ENCODE results near the gene OR6C75. TPM values are rescaled to one million over a fixed set of nuclear protein-coding genes. Genes with fewer than 3 reads are reported as not detected.
"Not testable (repeated sequence)": the region's sequence is repeated elsewhere in the genome, so short reads cannot be mapped to it uniquely, and the experiment has no call there.

Gene OR6C75
- total RNA-seq, result not detected

- ChIA-PET POLR2A (no interaction called here), CTCF (no interaction called here)
These were observed at the start of gene OR6C75 for GRCh38 chr12:55362675-55363074. TSS of gene OR6C75 (plus strand) at chr12:55362975. CDS start at chr12:55365111, 2,136 bp downstream.

DNA sequence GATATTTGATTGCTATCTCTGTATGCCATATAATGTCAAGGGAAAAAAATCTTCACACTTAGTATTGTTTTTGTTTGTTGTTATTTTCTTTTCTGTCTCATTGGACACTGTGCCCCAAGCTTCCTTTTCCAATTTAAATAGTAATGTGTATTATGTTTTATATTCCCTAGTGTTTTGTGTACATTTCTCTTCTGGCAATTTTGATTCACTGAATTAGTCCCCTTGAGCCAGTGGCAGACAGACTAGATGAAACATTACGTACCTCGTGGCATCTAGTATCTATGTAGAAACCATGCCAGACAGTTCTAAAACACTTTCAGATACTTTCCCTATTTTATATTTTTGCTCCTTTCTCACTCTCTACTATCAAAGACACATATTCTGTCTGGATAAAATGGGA, 48.7 kb upstream of the OR6C75 start, which contains the start of gene OR6C1:
OR6C1 (plus strand) TSS at position 301 of the 400 bp plus-strand sequence. CDS start 6,257 bp downstream, outside the sequence.
- ChIA-PET POLR2A (no interaction called here), CTCF (no interaction called here)

- CTCF ChIA-PET, result no interaction called here
These were observed 42.6 kb upstream of the OR6C75 start for GRCh38 chr12:55320201-55320600.

DNA sequence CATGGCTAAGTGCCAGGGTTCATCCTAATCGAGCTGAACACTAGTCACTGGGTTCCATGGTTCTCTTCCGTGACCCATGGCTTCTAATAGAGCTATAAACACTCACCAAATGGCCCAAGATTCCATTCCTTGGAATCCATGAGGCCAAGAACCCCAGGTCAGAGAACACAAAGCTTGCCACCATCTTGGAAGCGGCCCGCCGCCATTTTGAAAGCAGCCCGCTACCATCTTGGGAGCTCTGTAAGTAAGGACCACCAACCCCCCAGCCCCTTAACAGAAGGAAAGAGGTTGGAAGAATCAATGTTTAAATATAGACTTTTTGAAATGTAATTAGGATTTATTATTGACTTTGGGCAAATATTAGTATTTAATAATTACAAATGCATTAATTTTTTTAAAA, 37.0 kb upstream of the OR6C75 start:
- CTCF ChIA-PET, result not testable (repeated sequence)

More at GRCh38 chr12:55320201-55320600, 42.6 kb upstream of the OR6C75 start:
- POLR2A ChIA-PET, result no interaction called here

DNA sequence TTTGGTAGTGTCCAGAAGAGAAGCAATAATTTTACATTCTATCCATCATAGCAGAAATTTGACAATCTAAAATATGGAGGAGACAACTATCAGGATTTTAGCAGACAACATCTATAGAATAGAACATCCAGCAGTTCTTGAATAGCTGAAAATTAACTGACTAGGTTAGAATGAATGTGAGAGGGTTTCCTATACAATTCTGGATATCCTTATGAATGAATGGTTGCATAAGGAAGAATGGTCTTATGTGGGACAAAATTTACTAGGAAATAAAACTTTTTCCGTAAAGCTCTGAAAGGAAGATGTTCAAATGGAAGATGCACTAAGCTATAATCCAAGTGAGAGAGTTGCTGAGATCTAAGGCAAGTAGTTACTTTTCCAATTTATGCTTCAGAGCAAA, 32.3 kb upstream of the OR6C75 start, which contains the start of gene OR6C3:
OR6C3 (plus strand) TSS at position 301 of the 400 bp plus-strand sequence. CDS start 955 bp downstream, outside the sequence.
- CTCF ChIA-PET, result no interaction called here
- POLR2A ChIA-PET, result no interaction called here

More for the DNA sequence above, 37.0 kb upstream of the OR6C75 start:
- POLR2A ChIA-PET, result not testable (repeated sequence)

DNA sequence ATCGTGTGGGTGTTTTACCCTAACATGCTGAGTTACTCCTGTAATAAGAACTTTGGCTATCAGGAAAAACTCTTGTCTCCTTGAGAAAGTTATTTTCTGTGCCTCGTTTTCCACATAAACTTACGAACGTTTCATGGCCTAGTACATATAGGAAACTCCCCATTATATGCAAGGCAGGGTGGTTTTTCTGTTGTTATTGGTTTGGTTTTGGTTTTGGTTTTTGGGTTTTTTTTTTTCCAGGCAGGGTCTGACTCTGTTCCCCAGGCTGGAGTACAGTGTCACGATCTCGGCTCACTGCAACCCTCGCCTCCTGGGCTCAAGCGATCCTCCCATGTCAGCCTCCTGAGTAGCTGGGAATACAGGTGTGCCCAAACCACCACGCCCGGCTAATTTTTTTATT, 26.8 kb upstream of the OR6C75 start:
- ChIA-PET POLR2A (no interaction called here), CTCF (no interaction called here)

- POLR2A ChIA-PET, CTCF ChIA-PET: not testable (repeated sequence)
These were observed 7.4 kb upstream of the OR6C75 start for GRCh38 chr12:55355338-55355737.

GRCh38 chr12:55365086-55365485, 2.3 kb downstream of the OR6C75 start:
- ChIA-PET CTCF (no interaction called here), POLR2A (no interaction called here)

- ChIA-PET CTCF (no interaction called here), POLR2A (no interaction called here)
These were observed 9.7 kb downstream of the OR6C75 start for GRCh38 chr12:55372521-55372920.

DNA sequence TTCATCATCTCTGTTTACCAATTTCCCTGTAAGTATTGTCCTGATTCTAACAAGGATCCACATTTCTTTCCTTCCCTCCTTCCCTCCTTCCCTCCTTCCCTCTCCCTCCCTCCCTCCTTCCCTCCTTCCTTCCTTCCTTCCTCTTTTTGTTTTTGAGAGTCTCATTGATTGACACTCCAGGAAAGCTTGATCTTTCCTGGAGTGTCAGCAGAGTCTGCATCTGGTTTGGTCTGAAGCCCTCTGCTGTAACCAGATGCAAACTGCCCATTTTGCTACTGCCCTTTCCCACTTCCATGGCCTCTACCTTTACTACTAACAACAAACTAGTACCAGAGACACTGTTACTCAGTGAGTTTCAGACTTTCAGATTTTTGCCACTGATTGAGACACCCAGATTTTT, 23.1 kb downstream of the OR6C75 start:
- POLR2A ChIA-PET, result no interaction called here
- CTCF ChIA-PET, result no interaction called here

DNA sequence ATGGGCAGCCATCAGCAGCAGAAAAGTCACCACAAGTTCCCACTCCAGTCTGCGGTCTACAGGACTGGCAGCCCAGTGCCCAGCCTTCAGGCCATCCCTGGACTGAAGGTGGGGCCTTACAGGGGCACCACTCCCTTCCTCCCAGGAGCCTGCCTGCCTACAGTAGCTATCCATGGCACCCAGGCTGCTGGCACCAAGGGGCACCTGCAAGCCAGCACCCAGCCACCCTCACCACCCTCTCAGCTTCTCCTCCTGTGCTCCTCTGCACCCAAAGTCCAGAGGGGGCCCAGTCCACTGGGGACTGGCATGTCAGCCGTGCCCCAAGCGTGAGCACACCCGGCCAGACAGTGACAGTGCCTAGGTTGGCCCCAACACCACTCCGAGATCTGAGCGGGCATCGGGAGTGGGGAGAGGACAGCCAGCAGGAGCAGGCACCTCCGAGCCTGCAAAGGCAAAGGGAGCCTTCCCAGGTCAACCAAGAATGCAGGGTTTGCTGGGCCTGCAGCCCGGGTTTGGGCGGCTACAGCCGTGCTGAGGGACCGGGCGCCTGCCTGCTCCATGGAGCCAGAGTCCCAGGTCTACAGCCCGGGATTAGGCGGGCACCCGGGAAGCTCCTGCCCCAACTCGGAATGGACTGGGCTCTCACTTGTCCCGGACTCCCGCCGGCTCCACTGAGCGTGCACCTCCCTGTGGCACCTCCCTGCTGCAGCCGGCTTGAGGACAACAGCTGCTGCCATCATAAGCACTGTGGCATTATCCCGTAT, 29.4 kb downstream of the OR6C75 start:
- ChIA-PET CTCF (no interaction called here), POLR2A (no interaction called here)

GRCh38 chr12:55396326-55396725, 33.6 kb downstream of the OR6C75 start:
- ChIA-PET POLR2A (no interaction called here), CTCF (no interaction called here)

DNA sequence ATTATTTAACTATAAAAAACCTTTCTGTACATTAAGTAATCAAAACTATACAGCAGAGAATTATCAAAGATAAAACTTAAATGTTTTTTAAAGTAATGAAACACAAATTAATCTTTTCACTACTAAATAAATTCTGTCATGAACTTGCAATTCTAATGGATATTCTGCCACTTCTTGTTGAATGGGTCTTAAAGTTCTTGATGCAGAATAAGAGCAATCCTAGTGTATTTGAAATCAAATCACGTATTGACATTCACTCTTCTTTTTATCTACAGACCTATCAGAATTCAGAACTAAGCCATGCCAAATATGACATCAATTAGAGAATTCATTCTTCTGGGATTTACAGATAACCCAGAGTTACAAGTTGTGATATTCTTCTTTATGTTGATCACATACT, 37.5 kb downstream of the OR6C75 start, which contains the start of gene OR6C65:
OR6C65 (plus strand) TSS at position 301 of the 400 bp plus-strand sequence; CDS start at position 301, 0 bp downstream.
- POLR2A ChIA-PET, result no interaction called here
- CTCF ChIA-PET, result no interaction called here

- ChIA-PET POLR2A (no interaction called here), CTCF (no interaction called here)
These were observed 45.1 kb downstream of the OR6C75 start for GRCh38 chr12:55407866-55408265.

- CTCF ChIA-PET, POLR2A ChIA-PET: not testable (repeated sequence)
These were observed 46.4 kb downstream of the OR6C75 start for GRCh38 chr12:55409133-55409532.

DNA sequence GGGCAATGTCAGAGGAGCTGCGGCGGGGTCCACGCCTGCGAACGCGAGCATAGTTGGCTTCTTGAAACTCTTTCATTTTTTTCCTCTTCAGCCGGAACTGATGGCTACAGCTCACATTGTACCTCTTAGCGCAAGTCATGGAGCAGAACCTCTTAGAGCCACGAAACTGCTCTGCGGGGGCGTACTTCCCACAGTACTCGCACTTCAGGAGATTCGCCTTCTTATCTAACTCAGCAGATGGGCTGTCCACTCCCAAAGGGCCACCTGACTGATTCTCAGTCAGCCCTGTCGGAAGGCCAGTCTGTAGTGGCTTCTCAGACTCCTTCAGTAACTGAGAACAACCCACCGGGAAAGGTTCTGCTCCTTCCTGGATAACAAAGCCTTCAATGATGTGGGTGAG, 49.4 kb downstream of the OR6C75 start:
- POLR2A ChIA-PET, result not testable (repeated sequence)

GRCh38 chr12:55413498-55414388, 51.0 kb downstream of the OR6C75 start:
- POLR2A ChIA-PET, result not testable (repeated sequence)

More for the DNA sequence above, 49.4 kb downstream of the OR6C75 start:
- CTCF ChIA-PET, result not testable (repeated sequence)

GRCh38 chr12:55414396-55414823, 51.6 kb downstream of the OR6C75 start:
- CTCF ChIA-PET, POLR2A ChIA-PET: not testable (repeated sequence)

More at GRCh38 chr12:55413498-55414388, 51.0 kb downstream of the OR6C75 start:
- CTCF ChIA-PET, result not testable (repeated sequence)

- POLR2A ChIA-PET, CTCF ChIA-PET: not testable (repeated sequence)
These were observed 52.1 kb downstream of the OR6C75 start for GRCh38 chr12:55414889-55415288.

- ChIA-PET CTCF (no interaction called here), POLR2A (no interaction called here)
These were observed 54.2 kb downstream of the OR6C75 start for GRCh38 chr12:55416961-55417360.

Measured in activated CD8-positive, alpha-beta memory T cell treated with anti-CD3 and anti-CD28 coated beads for 36 hours (primary cell).